ENCODE measurements around the gene LHX8.

LHX8 gene

DNA sequence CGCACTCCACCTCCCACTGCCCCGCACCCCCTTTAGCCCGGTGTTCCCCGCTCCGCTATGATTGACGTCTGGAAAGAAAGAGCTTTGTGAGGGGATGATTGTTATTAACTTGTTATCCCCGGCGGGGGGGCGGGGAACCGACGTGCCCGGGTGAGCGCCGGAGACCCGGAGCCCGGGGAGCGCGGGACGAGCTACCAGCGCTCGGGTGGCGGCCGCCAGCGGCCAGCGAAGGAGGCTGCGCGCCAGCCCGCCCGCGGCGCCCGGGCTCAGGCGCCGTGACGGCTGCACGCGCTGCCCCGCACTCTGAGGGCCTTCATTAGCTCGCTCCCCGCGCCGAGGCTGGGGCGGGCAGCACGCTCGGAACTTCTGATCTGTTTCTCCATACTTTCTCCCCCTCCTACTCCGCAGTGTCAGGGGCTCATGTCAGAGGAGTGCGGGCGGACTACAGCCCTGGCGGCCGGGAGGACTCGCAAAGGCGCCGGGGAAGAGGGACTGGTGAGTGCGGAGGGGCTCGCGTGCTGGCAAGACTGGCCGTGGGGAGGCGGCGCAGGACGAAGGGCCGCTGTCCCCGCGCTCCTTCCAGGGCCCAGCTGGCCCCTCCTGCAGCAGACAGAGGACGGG lies 2.1 kb downstream of the LHX8 start:
- Histone ChIP-seq H4K20me1 (ENCODE audit: insufficient read depth, low read length, poor library complexity, severe bottlenecking) (no peaks in the 10 kb centered on the region), H3K4me2 (ENCODE audit: low read depth, low read length, poor library complexity, severe bottlenecking) (no peak overlapping the region), H3K9me3 (ENCODE audit: insufficient read depth, low read depth, low read length) (no peaks in the 10 kb centered on the region), H3K36me3 (ENCODE audit: insufficient read depth, low read length) (no peaks in the 10 kb centered on the region), H3F3A (ENCODE audit: low read depth) (no peaks in the 10 kb centered on the region), H3K9me2 (replicated peaks; ENCODE audit: low read depth, low read length) (no peaks in the 10 kb centered on the region), H3K27me3 (ENCODE audit: insufficient read depth, low read length, poor library complexity, severe bottlenecking) (no peaks in the 10 kb centered on the region), H3K4me1 (ENCODE audit: insufficient read depth, low read length, poor library complexity, severe bottlenecking) (no peaks in the 10 kb centered on the region), H2AFZ (ENCODE audit: low read length) (no peak overlapping the region), H3K79me2 (ENCODE audit: insufficient read depth, low read length) (no peaks in the 10 kb centered on the region), H3K4me3 (ENCODE audit: low read length, poor library complexity, severe bottlenecking) (no peak overlapping the region), H3K9ac (ENCODE audit: low read depth, low read length, poor library complexity, severe bottlenecking) (no peak overlapping the region)
- TF ChIP-seq, protein P1, sequence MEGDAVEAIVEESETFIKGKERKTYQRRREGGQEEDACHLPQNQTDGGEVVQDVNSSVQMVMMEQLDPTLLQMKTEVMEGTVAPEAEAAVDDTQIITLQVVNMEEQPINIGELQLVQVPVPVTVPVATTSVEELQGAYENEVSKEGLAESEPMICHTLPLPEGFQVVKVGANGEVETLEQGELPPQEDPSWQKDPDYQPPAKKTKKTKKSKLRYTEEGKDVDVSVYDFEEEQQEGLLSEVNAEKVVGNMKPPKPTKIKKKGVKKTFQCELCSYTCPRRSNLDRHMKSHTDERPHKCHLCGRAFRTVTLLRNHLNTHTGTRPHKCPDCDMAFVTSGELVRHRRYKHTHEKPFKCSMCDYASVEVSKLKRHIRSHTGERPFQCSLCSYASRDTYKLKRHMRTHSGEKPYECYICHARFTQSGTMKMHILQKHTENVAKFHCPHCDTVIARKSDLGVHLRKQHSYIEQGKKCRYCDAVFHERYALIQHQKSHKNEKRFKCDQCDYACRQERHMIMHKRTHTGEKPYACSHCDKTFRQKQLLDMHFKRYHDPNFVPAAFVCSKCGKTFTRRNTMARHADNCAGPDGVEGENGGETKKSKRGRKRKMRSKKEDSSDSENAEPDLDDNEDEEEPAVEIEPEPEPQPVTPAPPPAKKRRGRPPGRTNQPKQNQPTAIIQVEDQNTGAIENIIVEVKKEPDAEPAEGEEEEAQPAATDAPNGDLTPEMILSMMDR (conservative IDR thresholded peaks at IDR 0.05; ENCODE audit: low read length) = no peak
- no peak for TF ChIP-seq EZH2phosphoT487 (IDR thresholded peaks at IDR 0.05; ENCODE audit: borderline replicate concordance)

DNA sequence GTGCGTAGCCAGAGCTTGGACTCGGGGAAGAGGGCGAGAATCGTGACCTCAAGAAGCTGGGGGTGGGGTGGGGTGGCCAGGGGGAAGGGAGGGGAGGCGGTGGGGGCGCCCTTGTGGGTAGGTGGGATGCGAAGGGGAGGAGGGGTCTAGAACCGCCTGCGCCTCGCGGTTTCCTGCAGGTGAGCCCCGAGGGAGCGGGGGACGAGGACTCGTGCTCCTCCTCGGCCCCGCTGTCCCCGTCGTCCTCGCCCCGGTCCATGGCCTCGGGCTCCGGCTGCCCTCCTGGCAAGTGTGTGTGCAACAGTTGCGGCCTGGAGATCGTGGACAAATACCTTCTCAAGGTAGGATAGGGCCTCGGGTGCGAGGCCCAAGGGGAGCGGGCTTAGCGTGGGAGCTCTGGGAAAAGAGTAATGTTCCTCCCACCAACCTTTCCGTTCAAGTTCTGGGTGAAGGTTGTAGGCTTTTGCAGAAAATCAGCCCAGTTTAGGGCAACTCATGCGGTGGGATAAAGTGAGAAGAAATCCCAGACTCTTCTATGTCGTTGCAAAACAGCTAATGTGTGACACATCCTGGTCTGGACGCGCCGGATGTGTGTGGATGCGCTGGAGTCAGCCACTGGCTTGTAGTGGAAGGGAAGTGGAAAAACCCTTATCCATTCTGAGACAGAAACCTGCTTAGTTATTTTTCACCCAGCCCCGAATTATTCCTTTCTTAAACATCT lies 2.9 kb downstream of the LHX8 start:
- H3K9ac ChIP-seq (ENCODE audit: low read depth, low read length, poor library complexity, severe bottlenecking) = no peak overlapping the region
- H3K9me3 ChIP-seq (ENCODE audit: insufficient read depth, low read depth, low read length) = no peaks in the 10 kb centered on the region
- no peak overlapping the region for H3K4me2 ChIP-seq (ENCODE audit: low read depth, low read length, poor library complexity, severe bottlenecking)
- H3K9me2 ChIP-seq (replicated peaks; ENCODE audit: low read depth, low read length) = no peaks in the 10 kb centered on the region
- H3K4me1 ChIP-seq (ENCODE audit: insufficient read depth, low read length, poor library complexity, severe bottlenecking) = no peaks in the 10 kb centered on the region
- H2AFZ ChIP-seq (ENCODE audit: low read length) = no peak overlapping the region
- TF ChIP-seq, protein P1 (conservative IDR thresholded peaks at IDR 0.05; ENCODE audit: low read length) = no peak
- TF ChIP-seq EZH2phosphoT487 (IDR thresholded peaks at IDR 0.05; ENCODE audit: borderline replicate concordance) = no peak
- no peaks in the 10 kb centered on the region for H3F3A ChIP-seq (ENCODE audit: low read depth)
- H3K79me2 ChIP-seq (ENCODE audit: insufficient read depth, low read length) = no peaks in the 10 kb centered on the region
- no peaks in the 10 kb centered on the region for H4K20me1 ChIP-seq (ENCODE audit: insufficient read depth, low read length, poor library complexity, severe bottlenecking)
- H3K27me3 ChIP-seq (ENCODE audit: insufficient read depth, low read length, poor library complexity, severe bottlenecking) = no peaks in the 10 kb centered on the region
- no peak overlapping the region for H3K4me3 ChIP-seq (ENCODE audit: low read length, poor library complexity, severe bottlenecking)
- H3K36me3 ChIP-seq (ENCODE audit: insufficient read depth, low read length) = no peaks in the 10 kb centered on the region

DNA sequence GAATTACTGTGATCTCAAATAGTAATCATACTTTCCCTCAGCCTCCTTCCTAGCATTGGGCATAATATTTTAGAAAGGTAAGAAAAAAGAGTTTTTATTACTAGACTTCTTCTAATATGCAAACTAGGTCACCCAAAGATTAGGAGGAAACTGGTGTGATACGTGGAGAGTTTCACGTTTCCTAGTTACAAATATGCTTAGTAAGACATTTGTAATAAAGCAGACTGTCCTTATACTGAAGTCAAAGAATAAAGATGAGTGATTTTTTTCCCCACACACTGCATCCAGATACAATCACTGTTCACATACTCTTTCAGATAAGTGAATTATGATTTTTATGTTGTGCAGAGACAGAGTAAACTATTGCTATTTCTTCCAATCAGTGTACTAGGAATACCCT lies 17.9 kb downstream of the LHX8 start:
- H3K36me3 ChIP-seq (ENCODE audit: insufficient read depth, low read length) = no peaks in the 10 kb centered on the region
- peaks cover 6% of the 10 kb centered on the region for H3K4me1 ChIP-seq (ENCODE audit: insufficient read depth, low read length, poor library complexity, severe bottlenecking)
- H3K4me2 ChIP-seq (ENCODE audit: low read depth, low read length, poor library complexity, severe bottlenecking) = no peak overlapping the region
- H3K9ac ChIP-seq (ENCODE audit: low read depth, low read length, poor library complexity, severe bottlenecking) = no peak overlapping the region
- H2AFZ ChIP-seq (ENCODE audit: low read length) = no peak overlapping the region
- H3K27me3 ChIP-seq (ENCODE audit: insufficient read depth, low read length, poor library complexity, severe bottlenecking) = no peaks in the 10 kb centered on the region
- H3K79me2 ChIP-seq (ENCODE audit: insufficient read depth, low read length) = no peaks in the 10 kb centered on the region
- no peaks in the 10 kb centered on the region for H3K9me3 ChIP-seq (ENCODE audit: insufficient read depth, low read depth, low read length)
- TF ChIP-seq EZH2phosphoT487 (IDR thresholded peaks at IDR 0.05; ENCODE audit: borderline replicate concordance) = no peak
- no peak overlapping the region for H3K4me3 ChIP-seq (ENCODE audit: low read length, poor library complexity, severe bottlenecking)
- no peaks in the 10 kb centered on the region for H3K9me2 ChIP-seq (replicated peaks; ENCODE audit: low read depth, low read length)
- H4K20me1 ChIP-seq (ENCODE audit: insufficient read depth, low read length, poor library complexity, severe bottlenecking) = no peaks in the 10 kb centered on the region
- no peaks in the 10 kb centered on the region for H3F3A ChIP-seq (ENCODE audit: low read depth)

Measured in Loucy (cell line).